Liver (tissue), 3 donors: Measurements from ENCODE around the gene SPTBN1.

Experiments
- ATF3 ChIP-seq: IDR thresholded peaks from 2 replicates; pipeline ENCODE4 v1.6.1; 2016; ENCODE audit warnings: antibody characterized with exemption
- CTCF ChIP-seq: fragments of 150-350 bp; IDR thresholded peaks from 2 replicates; pipeline ENCODE4 v1.5.1; 2017; ENCODE audit warnings: improper control_type of control experiment, low read depth, low read length; ENCODE audit not compliant: missing input control
- EGR1 ChIP-seq, 2 donors: IDR thresholded peaks; 2 replicates each; pipeline ENCODE4 v1.6.1; 2016 to 2018; ENCODE audit warnings: antibody characterized with exemption in 2 of 2, low read depth in 2 of 2
- GABPA ChIP-seq, 2 donors: IDR thresholded peaks in 1 of 2; conservative IDR thresholded peaks in 1 of 2; 2 replicates each; pipeline ENCODE4 v1.6.1; 2016; ENCODE audit warnings: antibody characterized with exemption in 2 of 2, mild to moderate bottlenecking in 1 of 2, moderate library complexity in 1 of 2
- JUND ChIP-seq, 2 donors: IDR thresholded peaks; 2 replicates each; pipeline ENCODE4 v1.6.1; 2016; ENCODE audit warnings: antibody characterized with exemption in 2 of 2
- RAD21 ChIP-seq, 2 donors: IDR thresholded peaks; 2 replicates each; pipeline ENCODE4 v1.6.1; 2016; ENCODE audit warnings: antibody characterized with exemption in 2 of 2, mild to moderate bottlenecking in 2 of 2
- SP1 ChIP-seq: IDR thresholded peaks from 2 replicates; pipeline ENCODE4 v1.6.1; 2018; ENCODE audit warnings: antibody characterized with exemption, mild to moderate bottlenecking
- TAF1 ChIP-seq: conservative IDR thresholded peaks from 2 replicates; pipeline ENCODE4 v1.6.1; 2016; ENCODE audit warnings: antibody characterized with exemption, mild to moderate bottlenecking
- YY1 ChIP-seq: IDR thresholded peaks from 2 replicates; pipeline ENCODE4 v1.6.1; 2016; ENCODE audit warnings: antibody characterized with exemption, mild to moderate bottlenecking
- donor health status: healthy.
- donor health status: healthy.

DNA sequence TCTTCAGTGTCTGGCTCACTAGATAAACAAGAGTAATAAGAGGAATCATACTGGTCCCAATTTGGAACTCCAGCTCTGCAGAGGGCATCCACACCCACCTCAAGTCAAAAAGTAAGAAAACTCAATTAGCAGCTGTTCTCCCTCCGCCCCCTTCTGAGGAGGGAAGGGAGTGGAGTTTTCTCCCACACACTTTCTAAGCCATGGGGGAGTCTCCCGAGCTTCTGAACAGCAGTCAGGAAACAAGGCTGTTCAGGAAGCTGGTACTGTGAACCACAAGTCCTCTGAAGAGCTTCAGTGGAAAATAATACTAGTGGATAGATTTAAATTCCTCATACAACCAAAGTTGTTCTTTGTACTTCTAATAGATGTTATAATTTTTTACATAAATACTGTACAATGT, 32.9 kb upstream of the SPTBN1 start:
- TF ChIP-seq ATF3 (no peak), CTCF (no peak), EGR1 (IDR thresholded peaks at IDR 0.05; ENCODE audit: low read depth in 2 of 2) (no peak), YY1 (no peak), SP1 (no peak), RAD21 (IDR thresholded peaks at IDR 0.05) (no peak), TAF1 (no peak), GABPA (IDR thresholded peaks at IDR 0.05 in 1 of 2, conservative IDR thresholded peaks at IDR 0.05 in 1 of 2) (no peak), JUND (IDR thresholded peaks at IDR 0.05) (no peak)
